OCI-LY3 (cell line): ENCODE measurements around the gene NPIPA5.
"Not testable (repeated sequence)": the region's sequence is repeated elsewhere in the genome, so short reads cannot be mapped to it uniquely, and the experiment has no call there.

Source experiments
- H2AFZ ChIP-seq: fragments of 200-600, 300-600 bp; shearing (Covaris generic); 2 replicates; pipeline ENCODE4 v1.6.0; 2014; ENCODE audit warnings: antibody characterized with exemption, low read depth, low read length
- H3K27ac ChIP-seq: fragments of 200-600, 300-600 bp; sonication (generic); 2 replicates; pipeline ENCODE4 v1.5.1; 2014; ENCODE audit warnings: mild to moderate bottlenecking, low read length, moderate library complexity, mixed read lengths
- H3K27me3 ChIP-seq: fragments of 200-600, 300-600 bp; sonication (generic); 2 replicates; pipeline ENCODE4 v1.6.1; 2014; ENCODE audit warnings: low read depth, low read length, mixed read lengths
- H3K36me3 ChIP-seq: fragments of 200-600, 300-600 bp; sonication (generic); replicated peaks from 2 replicates; pipeline ENCODE3; 2014; ENCODE audit warnings: low read depth, low read length, mixed read lengths
- H3K4me1 ChIP-seq: fragments of 300-600, 200-600 bp; sonication (generic); 2 replicates; pipeline ENCODE4 v1.6.1; 2014; ENCODE audit warnings: low read length, mixed read lengths
- H3K4me2 ChIP-seq: fragments of 200-600, 300-600 bp; sonication (generic); 2 replicates; pipeline ENCODE4 v1.6.1; 2014; ENCODE audit warnings: low read length, mixed read lengths
- H3K4me3 ChIP-seq: fragments of 300-600, 200-600 bp; sonication (generic); 2 replicates; pipeline ENCODE4 v1.5.1; 2014; ENCODE audit warnings: antibody characterized with exemption, mild to moderate bottlenecking, low read length, moderate library complexity
- H3K79me2 ChIP-seq: fragments of 300-600, 200-600 bp; shearing (Covaris generic); 2 replicates; pipeline ENCODE4 v1.6.1; 2014; ENCODE audit warnings: mild to moderate bottlenecking, low read length, mixed read lengths
- H3K9ac ChIP-seq: fragments of 300-600, 200-600 bp; shearing (Covaris generic); 2 replicates; pipeline ENCODE4 v1.6.0; 2014; ENCODE audit warnings: mild to moderate bottlenecking, low read length, moderate library complexity
- H3K9me3 ChIP-seq: fragments of 200-600, 300-600 bp; shearing (Covaris generic); 2 replicates; pipeline ENCODE4 v1.6.1; 2014; ENCODE audit warnings: low read length, mixed read lengths; ENCODE audit not compliant: insufficient read depth
- H4K20me1 ChIP-seq: fragments of 200-600, 300-600 bp; sonication (generic); 2 replicates; pipeline ENCODE4 v1.6.1; 2016; ENCODE audit warnings: low read length, mixed read lengths; ENCODE audit not compliant: insufficient read depth

NPIPA5 gene

DNA sequence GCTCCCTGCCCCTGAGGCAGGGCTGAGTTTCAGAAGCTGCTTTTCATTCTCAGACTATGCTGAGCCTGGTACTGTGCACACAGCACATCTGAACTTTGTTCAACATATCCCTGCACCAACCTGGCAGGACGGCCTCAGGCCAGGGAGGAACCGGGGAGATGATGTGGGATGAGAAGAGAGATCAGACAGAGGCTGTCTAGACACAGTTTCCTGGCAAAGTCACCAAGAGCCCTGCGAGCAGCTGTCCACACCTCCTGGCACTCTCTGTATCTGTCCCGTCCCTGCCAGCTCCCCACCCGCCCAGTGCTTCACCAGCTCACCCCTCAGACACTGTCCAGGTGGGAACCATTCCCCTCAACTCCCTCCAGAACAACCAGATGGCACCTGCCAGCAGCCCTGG is 39.1 kb downstream of the NPIPA5 start:
- not testable (repeated sequence) for H2AFZ ChIP-seq, H3K4me1 ChIP-seq

DNA sequence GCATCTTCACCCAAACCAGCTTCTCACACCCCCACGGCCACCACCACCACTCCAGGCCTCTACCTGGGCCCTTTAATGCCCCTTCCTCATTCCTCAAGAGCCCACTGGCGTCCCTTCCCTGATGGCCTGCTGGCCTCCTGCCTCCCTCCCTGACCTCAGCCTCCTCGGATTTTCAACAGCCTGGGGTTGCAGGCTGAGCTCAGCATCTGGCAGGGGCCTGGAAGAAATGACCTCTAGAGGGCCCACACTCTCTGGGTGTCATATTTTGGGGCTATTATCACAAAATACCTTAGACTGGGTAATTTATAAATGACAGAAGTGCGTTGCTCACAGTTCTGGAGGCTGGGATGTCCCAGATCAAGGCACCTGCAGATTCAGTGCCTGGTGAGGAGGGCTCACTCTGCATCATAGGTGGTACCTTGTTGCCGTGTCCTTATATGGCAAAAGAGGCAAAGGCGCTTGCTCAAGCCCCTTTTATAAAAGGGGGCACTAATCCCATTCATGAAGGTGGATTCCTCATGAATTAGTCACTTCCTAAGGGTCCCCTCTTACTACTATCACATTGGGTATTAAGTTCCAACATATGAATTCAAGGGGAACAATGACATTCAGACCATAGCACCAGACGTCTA is 40.0 kb downstream of the NPIPA5 start:
- H2AFZ ChIP-seq, H3K9ac ChIP-seq, H3K36me3 ChIP-seq, H3K4me3 ChIP-seq, H3K4me1 ChIP-seq, H3K4me2 ChIP-seq, H4K20me1 ChIP-seq, H3K79me2 ChIP-seq, H3K9me3 ChIP-seq, H3K27ac ChIP-seq, H3K27me3 ChIP-seq: not testable (repeated sequence)

More for the DNA sequence above, 39.1 kb downstream of the NPIPA5 start:
- not testable (repeated sequence) for H3K27ac ChIP-seq, H3K9me3 ChIP-seq, H3K27me3 ChIP-seq, H4K20me1 ChIP-seq, H3K4me3 ChIP-seq, H3K79me2 ChIP-seq, H3K9ac ChIP-seq, H3K36me3 ChIP-seq, H3K4me2 ChIP-seq

GRCh38 chr16:15335609-15336008 is 42.5 kb downstream of the NPIPA5 start:
- not testable (repeated sequence) for H3K36me3 ChIP-seq, H3K4me1 ChIP-seq, H3K4me2 ChIP-seq, H3K79me2 ChIP-seq, H3K27ac ChIP-seq, H3K9ac ChIP-seq, H3K27me3 ChIP-seq, H4K20me1 ChIP-seq, H3K4me3 ChIP-seq, H2AFZ ChIP-seq, H3K9me3 ChIP-seq

- not testable (repeated sequence) for H3K9me3 ChIP-seq, H3K9ac ChIP-seq, H2AFZ ChIP-seq, H3K4me2 ChIP-seq, H3K27me3 ChIP-seq, H3K27ac ChIP-seq, H3K79me2 ChIP-seq, H3K4me3 ChIP-seq, H4K20me1 ChIP-seq, H3K4me1 ChIP-seq, H3K36me3 ChIP-seq
Observed at GRCh38 chr16:15333969-15334368, 44.1 kb downstream of the NPIPA5 start.

DNA sequence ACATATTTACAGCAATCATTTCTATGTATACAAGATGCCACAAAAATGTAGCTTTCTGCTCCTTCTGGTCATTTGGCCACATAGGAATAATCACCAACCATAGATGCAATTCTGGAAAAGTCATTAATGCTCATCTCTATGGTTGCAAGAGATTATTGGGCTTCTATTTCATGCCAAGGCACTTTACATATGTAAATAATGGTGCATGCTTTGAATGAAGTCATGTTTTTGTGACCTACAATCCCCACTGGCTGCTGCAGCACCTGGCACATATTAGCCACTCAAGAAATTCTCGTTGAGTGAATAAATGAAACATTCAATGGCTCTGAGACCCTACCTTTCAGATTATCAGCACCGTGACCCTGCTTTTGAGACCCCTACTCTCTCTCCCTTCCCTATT is 47.1 kb downstream of the NPIPA5 start:
- H3K9ac ChIP-seq, H3K27ac ChIP-seq, H4K20me1 ChIP-seq, H3K79me2 ChIP-seq, H3K4me2 ChIP-seq, H3K4me1 ChIP-seq, H3K36me3 ChIP-seq, H3K27me3 ChIP-seq, H3K4me3 ChIP-seq, H2AFZ ChIP-seq, H3K9me3 ChIP-seq: not testable (repeated sequence)

DNA sequence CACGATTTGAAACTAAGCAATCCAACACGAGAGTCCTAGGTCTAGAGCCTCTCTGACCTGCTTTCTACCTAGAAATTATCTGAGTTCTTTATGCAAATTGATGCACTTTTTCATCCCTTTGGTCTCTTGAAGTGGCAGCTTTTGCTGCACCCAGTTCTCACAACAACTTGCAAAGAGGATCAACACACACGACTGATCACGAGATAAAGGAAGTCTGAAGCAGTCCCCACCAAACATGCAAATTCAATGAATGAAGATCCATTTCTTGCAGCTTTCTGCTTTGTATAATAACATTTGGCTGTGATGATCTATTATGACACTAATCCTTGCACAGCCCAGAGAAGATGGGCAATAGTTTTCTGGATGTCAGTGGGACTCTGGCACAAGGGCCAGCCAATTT is 53.1 kb downstream of the NPIPA5 start:
- not testable (repeated sequence) for H4K20me1 ChIP-seq, H2AFZ ChIP-seq, H3K9me3 ChIP-seq, H3K4me3 ChIP-seq, H3K27ac ChIP-seq, H3K79me2 ChIP-seq, H3K9ac ChIP-seq, H3K27me3 ChIP-seq, H3K36me3 ChIP-seq, H3K4me2 ChIP-seq, H3K4me1 ChIP-seq

- not testable (repeated sequence) for H3K27ac ChIP-seq, H4K20me1 ChIP-seq, H3K4me2 ChIP-seq, H3K4me1 ChIP-seq, H3K9me3 ChIP-seq, H3K4me3 ChIP-seq, H2AFZ ChIP-seq, H3K79me2 ChIP-seq, H3K9ac ChIP-seq, H3K36me3 ChIP-seq, H3K27me3 ChIP-seq
Observed at GRCh38 chr16:15323373-15323772, 54.7 kb downstream of the NPIPA5 start.

DNA sequence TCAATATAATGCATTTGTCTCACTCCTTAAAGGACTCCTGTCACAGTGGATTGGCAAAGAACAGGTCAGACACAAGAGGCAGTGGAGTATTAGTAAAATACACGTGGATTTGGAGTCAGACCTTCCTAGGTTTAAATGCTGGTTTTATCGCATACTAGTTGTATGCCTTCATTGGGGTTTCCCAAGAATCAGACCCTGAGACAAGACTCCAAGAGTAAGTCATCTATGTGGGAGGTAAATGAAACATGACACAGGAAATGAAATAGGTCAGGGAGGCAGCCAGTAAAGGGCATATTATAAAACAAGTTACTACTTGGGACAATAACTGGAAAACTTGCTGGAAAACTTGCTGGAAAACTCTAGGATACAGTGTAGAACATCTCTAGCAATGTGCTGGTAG is 56.9 kb downstream of the NPIPA5 start:
- not testable (repeated sequence) for H2AFZ ChIP-seq, H3K27ac ChIP-seq, H3K4me1 ChIP-seq, H3K9ac ChIP-seq, H3K4me2 ChIP-seq, H3K79me2 ChIP-seq, H3K27me3 ChIP-seq, H3K9me3 ChIP-seq, H4K20me1 ChIP-seq, H3K36me3 ChIP-seq, H3K4me3 ChIP-seq

DNA sequence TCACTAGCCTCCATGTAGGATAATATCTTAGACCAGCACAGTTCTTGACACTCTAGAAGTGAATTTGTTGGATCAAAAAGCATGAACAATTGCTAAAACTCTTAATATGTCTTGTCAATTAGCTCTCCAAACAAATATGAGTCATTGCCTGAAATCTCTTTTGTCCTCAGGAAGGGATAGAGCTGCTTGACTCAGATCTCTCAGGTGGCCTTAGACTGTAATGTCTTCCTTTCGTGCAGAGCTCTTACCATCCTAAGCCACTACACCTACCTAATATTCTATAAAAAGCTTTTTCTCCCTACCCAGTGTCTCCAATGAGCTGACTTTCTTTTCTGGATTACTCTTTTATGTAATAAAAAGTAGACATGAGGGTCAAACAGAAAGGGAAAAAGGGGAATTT is 63.5 kb downstream of the NPIPA5 start:
- H3K79me2 ChIP-seq, H3K27me3 ChIP-seq, H3K36me3 ChIP-seq, H2AFZ ChIP-seq, H3K4me3 ChIP-seq, H3K27ac ChIP-seq, H4K20me1 ChIP-seq, H3K9ac ChIP-seq, H3K9me3 ChIP-seq, H3K4me1 ChIP-seq, H3K4me2 ChIP-seq: not testable (repeated sequence)
